Activated T-cell treated with anti-CD3 and anti-CD28 coated beads, Interleukin-2, amount 50 U/mL, for 72 hours (primary cell): ENCODE measurements around the gene LNX1. TPM values are rescaled to one million over a fixed set of nuclear protein-coding genes. Genes with fewer than 3 reads are reported as not detected.

Experiments used
- ATAC-seq, 2 donors: fragments of 150-1000 bp; cut with Tn5 transposase; replicated peaks in 1 of 2; 2 replicates each; pipeline ENCODE4 v1.10.0; 2021; ENCODE audit warnings: moderate library complexity in 2 of 2, mild to moderate bottlenecking in 1 of 2
- DNase-seq, 2 donors: peaks; one replicate each; pipeline ENCODE4 v3.0.0; 2021 to 2022; ENCODE audit warnings: mixed read lengths in 1 of 2
- H3K27ac Mint-ChIP-seq: one replicate; pipeline ENCODE4 v1.8.0; 2022; ENCODE audit warnings: mild to moderate bottlenecking, moderate library complexity, mixed read lengths
- H3K27me3 Mint-ChIP-seq: one replicate; pipeline ENCODE4 v1.8.0; 2022; ENCODE audit warnings: low read depth, mixed read lengths
- H3K36me3 Mint-ChIP-seq, 2 donors: one replicate each; pipeline ENCODE4 v1.8.0; 2022; ENCODE audit warnings: mixed read lengths in 2 of 2, mild to moderate bottlenecking in 1 of 2; ENCODE audit not compliant: insufficient read depth in 2 of 2
- H3K4me1 Mint-ChIP-seq: one replicate; pipeline ENCODE4 v1.8.0; 2022; ENCODE audit warnings: low read depth, mixed read lengths
- H3K4me3 Mint-ChIP-seq, 2 donors: one replicate each; pipeline ENCODE4 v1.8.0; 2022; ENCODE audit warnings: mild to moderate bottlenecking in 2 of 2, mixed read lengths in 2 of 2, moderate library complexity in 2 of 2
- H3K9me3 Mint-ChIP-seq, 2 donors: one replicate each; pipeline ENCODE4 v1.8.0; 2022; ENCODE audit warnings: mixed read lengths in 2 of 2
- total RNA-seq, 2 donors: library from RNA; stranded (reverse); gene quantifications; one replicate each; pipeline ENCODE4 v1.2.3, GENCODE V29; 2022

The LNX1 gene
- total RNA-seq, 2 donors from 2014 or later = 0.46 TPM; not detected in 1

GRCh38 chr4:53595204-53595603 lies 3.9 kb upstream of the LNX1 start:
- Mint-ChIP-seq H3K27ac (no peak overlapping the region), H3K4me1 (peaks cover 6% of the 10 kb centered on the region), H3K9me3 (no peaks in the 10 kb centered on the region), H3K27me3 (peaks cover 49% of the 10 kb centered on the region), H3K36me3 (no peaks in the 10 kb centered on the region), H3K4me3 (no peak overlapping the region)
- no peak for DNase-seq
- no peak for ATAC-seq

GRCh38 chr4:53593765-53594164 lies 2.5 kb upstream of the LNX1 start:
- ATAC-seq = no peak
- Mint-ChIP-seq H3K27me3 (peaks cover 56% of the 10 kb centered on the region), H3K36me3 (no peaks in the 10 kb centered on the region)

GRCh38 chr4:53592686-53593501 lies 1.6 kb upstream of the LNX1 start:
- no peak for ATAC-seq
- H3K36me3 Mint-ChIP-seq = no peaks in the 10 kb centered on the region
- H3K4me3 Mint-ChIP-seq = peak overlapping the region in 1 of 2 donors; percentile 22
- H3K27me3 Mint-ChIP-seq = peaks cover 56% of the 10 kb centered on the region
- no peak overlapping the region for H3K27ac Mint-ChIP-seq
- peaks cover 6% of the 10 kb centered on the region for H3K4me1 Mint-ChIP-seq
- no peaks in the 10 kb centered on the region for H3K9me3 Mint-ChIP-seq
- no peak for DNase-seq

More at GRCh38 chr4:53593765-53594164, 2.5 kb upstream of the LNX1 start:
- no peak overlapping the region for H3K4me3 Mint-ChIP-seq
- H3K27ac Mint-ChIP-seq = no peak overlapping the region
- no peaks in the 10 kb centered on the region for H3K9me3 Mint-ChIP-seq
- peaks cover 6% of the 10 kb centered on the region for H3K4me1 Mint-ChIP-seq
- DNase-seq = no peak

GRCh38 chr4:53592122-53592521 lies 836 bp upstream of the LNX1 start:
- Mint-ChIP-seq H3K4me3 (no peak overlapping the region), H3K9me3 (no peaks in the 10 kb centered on the region)

GRCh38 chr4:53590187-53590586 lies 1.1 kb downstream of the LNX1 start:
- H3K4me3 Mint-ChIP-seq = peak overlapping the region in 1 of 2 donors; percentile 24
- peaks cover 45% of the 10 kb centered on the region for H3K27me3 Mint-ChIP-seq
- no peak overlapping the region for H3K27ac Mint-ChIP-seq
- ATAC-seq (no peak), DNase-seq (no peak)
- H3K9me3 Mint-ChIP-seq = no peaks in the 10 kb centered on the region
- peaks cover 6% of the 10 kb centered on the region for H3K4me1 Mint-ChIP-seq
- H3K36me3 Mint-ChIP-seq = no peaks in the 10 kb centered on the region

More at GRCh38 chr4:53592122-53592521, 836 bp upstream of the LNX1 start:
- no peak for DNase-seq
- no peak for ATAC-seq
- no peak overlapping the region for H3K27ac Mint-ChIP-seq
- peaks cover 52% of the 10 kb centered on the region for H3K27me3 Mint-ChIP-seq
- peaks cover 6% of the 10 kb centered on the region for H3K4me1 Mint-ChIP-seq
- H3K36me3 Mint-ChIP-seq = no peaks in the 10 kb centered on the region

- DNase-seq = no peak
- no peak for ATAC-seq
These were observed 1.8 kb downstream of the LNX1 start for GRCh38 chr4:53589511-53589910.

GRCh38 chr4:53587135-53587534 lies 4.2 kb downstream of the LNX1 start:
- H3K9me3 Mint-ChIP-seq = no peaks in the 10 kb centered on the region
- H3K27ac Mint-ChIP-seq = no peak overlapping the region
- H3K4me1 Mint-ChIP-seq = peaks cover 6% of the 10 kb centered on the region
- peaks cover 32% of the 10 kb centered on the region for H3K27me3 Mint-ChIP-seq
- H3K36me3 Mint-ChIP-seq = no peaks in the 10 kb centered on the region
- ATAC-seq (no peak), DNase-seq (no peak)
- H3K4me3 Mint-ChIP-seq = no peak overlapping the region

More at GRCh38 chr4:53589511-53589910, 1.8 kb downstream of the LNX1 start:
- H3K27ac Mint-ChIP-seq = no peak overlapping the region
- no peaks in the 10 kb centered on the region for H3K36me3 Mint-ChIP-seq
- peaks cover 39% of the 10 kb centered on the region for H3K27me3 Mint-ChIP-seq
- peaks cover 6% of the 10 kb centered on the region for H3K4me1 Mint-ChIP-seq
- H3K9me3 Mint-ChIP-seq = no peaks in the 10 kb centered on the region
- H3K4me3 Mint-ChIP-seq = no peak overlapping the region

GRCh38 chr4:53586121-53586816 lies 5.0 kb downstream of the LNX1 start:
- H3K27ac Mint-ChIP-seq = no peak overlapping the region

GRCh38 chr4:53584658-53585057 lies 6.6 kb downstream of the LNX1 start:
- Mint-ChIP-seq H3K27me3 (peaks cover 12% of the 10 kb centered on the region), H3K9me3 (no peaks in the 10 kb centered on the region), H3K4me3 (no peak overlapping the region), H3K4me1 (no peaks in the 10 kb centered on the region), H3K36me3 (no peaks in the 10 kb centered on the region), H3K27ac (no peak overlapping the region)
- ATAC-seq (no peak), DNase-seq (no peak)

More at GRCh38 chr4:53586121-53586816, 5.0 kb downstream of the LNX1 start:
- DNase-seq = no peak
- H3K36me3 Mint-ChIP-seq = no peaks in the 10 kb centered on the region
- no peak for ATAC-seq
- no peaks in the 10 kb centered on the region for H3K9me3 Mint-ChIP-seq
- H3K4me1 Mint-ChIP-seq = no peaks in the 10 kb centered on the region
- H3K27me3 Mint-ChIP-seq = peaks cover 23% of the 10 kb centered on the region
- H3K4me3 Mint-ChIP-seq = no peak overlapping the region

GRCh38 chr4:53583513-53583912 lies 7.8 kb downstream of the LNX1 start:
- no peak for ATAC-seq

GRCh38 chr4:53582194-53582593 lies 9.1 kb downstream of the LNX1 start:
- Mint-ChIP-seq H3K4me1 (no peaks in the 10 kb centered on the region), H3K27me3 (peaks cover 3% of the 10 kb centered on the region), H3K36me3 (no peaks in the 10 kb centered on the region), H3K27ac (no peak overlapping the region), H3K9me3 (no peaks in the 10 kb centered on the region), H3K4me3 (no peak overlapping the region)
- DNase-seq = no peak
- no peak for ATAC-seq

More at GRCh38 chr4:53583513-53583912, 7.8 kb downstream of the LNX1 start:
- Mint-ChIP-seq H3K27ac (no peak overlapping the region), H3K4me3 (no peak overlapping the region), H3K27me3 (peaks cover 6% of the 10 kb centered on the region), H3K9me3 (no peaks in the 10 kb centered on the region), H3K4me1 (no peaks in the 10 kb centered on the region), H3K36me3 (no peaks in the 10 kb centered on the region)
- no peak for DNase-seq

- DNase-seq = no peak
- Mint-ChIP-seq H3K9me3 (no peaks in the 10 kb centered on the region), H3K36me3 (no peaks in the 10 kb centered on the region), H3K4me3 (no peak overlapping the region), H3K4me1 (no peaks in the 10 kb centered on the region), H3K27me3 (no peaks in the 10 kb centered on the region), H3K27ac (no peak overlapping the region)
- no peak for ATAC-seq
These were observed 11.0 kb downstream of the LNX1 start for GRCh38 chr4:53580274-53580673.

- H3K27ac Mint-ChIP-seq = no peak overlapping the region
- H3K9me3 Mint-ChIP-seq = no peaks in the 10 kb centered on the region
- no peaks in the 10 kb centered on the region for H3K27me3 Mint-ChIP-seq
- no peak for DNase-seq
- no peak overlapping the region for H3K4me3 Mint-ChIP-seq
- ATAC-seq = no peak
- no peaks in the 10 kb centered on the region for H3K36me3 Mint-ChIP-seq
- H3K4me1 Mint-ChIP-seq = no peaks in the 10 kb centered on the region
These were observed 11.5 kb downstream of the LNX1 start for GRCh38 chr4:53579826-53580225.
